NCI-H128 (cell line): ENCODE results near the gene GALE.
"Not testable (repeated sequence)": the region's sequence is repeated elsewhere in the genome, so short reads cannot be mapped to it uniquely, and the experiment has no call there.

ENCODE experiments used
- DNase-seq: peaks from one replicate; lab custom pipeline; 2025; ENCODE audit not compliant: unreplicated experiment; lab: John Stamatoyannopoulos, UW

Gene GALE

DNA sequence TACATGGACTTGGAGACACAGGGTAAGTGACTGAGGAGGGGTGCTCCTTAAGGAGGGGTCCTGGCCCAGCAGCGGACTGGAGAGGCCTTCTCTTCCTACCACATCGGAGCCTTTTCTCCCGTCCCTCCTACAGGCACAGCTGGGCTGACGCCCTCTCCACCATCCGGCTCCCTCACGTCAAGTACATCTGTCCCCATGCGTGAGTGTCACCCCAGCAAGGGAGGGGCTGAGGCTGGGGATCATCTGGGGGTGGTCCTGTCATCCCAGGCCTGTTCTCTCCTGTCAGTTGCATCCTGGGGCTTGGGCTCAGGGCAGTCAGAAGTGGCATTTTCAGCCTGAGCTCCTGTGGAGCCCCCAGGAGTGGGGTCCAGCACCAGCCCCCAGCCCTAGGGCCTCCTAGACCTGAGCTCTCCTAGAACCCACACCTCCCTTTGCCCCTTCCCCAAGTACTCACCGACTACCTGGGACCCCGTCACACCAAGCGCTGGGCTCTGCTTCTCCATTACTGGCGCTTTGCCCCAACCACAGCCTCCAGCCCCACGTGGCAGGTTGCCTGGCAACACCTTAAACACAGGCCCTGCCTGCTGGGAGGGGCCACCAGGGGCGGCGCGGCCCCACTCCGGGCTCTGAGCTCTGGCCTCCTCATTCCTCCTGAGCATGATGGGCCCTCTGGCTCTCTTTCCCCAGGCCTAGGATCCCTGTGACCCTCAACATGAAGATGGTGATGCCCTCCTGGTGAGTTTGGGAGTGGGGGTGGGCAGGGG lies 7.4 kb downstream of the GALE start:
- DNase-seq, result no peak

DNA sequence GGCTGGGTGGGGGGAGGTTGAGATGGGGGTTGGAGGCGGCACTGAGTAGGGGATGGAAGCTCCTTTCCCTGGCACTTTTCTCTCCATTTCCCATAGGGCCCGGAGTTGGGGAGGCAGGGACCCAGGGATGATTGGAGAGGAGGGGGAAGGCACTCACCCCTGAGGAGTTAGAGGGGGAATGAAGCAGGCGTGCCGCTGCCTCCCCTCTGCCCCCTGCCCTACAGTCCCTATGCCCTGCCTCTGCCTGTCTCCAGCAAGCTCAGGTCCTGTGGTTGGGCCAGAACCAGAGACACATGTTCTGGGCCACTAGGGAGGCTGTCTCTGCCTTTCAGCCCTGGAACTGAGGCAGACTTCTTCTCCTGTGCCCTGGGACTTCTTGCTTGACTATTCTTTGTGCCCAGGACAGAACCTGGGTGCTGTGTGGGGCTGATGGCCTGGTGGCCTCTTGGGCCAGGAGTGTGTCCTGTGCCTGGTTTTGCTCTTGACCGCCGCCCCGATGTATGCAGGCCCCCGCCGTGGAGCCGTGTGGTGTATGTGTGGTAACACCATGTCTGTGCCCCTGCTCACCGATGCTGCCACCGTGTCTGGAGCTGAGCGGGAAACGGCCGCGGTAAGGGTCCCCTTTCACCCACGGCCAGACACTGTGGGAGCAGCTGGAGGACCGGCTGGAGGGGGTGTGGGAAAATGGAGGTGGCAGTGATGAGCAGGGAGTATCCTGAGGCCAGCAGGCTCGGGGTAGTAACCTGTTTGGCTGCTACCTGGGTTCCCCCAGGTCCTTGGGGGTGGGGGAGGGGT lies 8.2 kb downstream of the GALE start:
- no peak for DNase-seq

DNA sequence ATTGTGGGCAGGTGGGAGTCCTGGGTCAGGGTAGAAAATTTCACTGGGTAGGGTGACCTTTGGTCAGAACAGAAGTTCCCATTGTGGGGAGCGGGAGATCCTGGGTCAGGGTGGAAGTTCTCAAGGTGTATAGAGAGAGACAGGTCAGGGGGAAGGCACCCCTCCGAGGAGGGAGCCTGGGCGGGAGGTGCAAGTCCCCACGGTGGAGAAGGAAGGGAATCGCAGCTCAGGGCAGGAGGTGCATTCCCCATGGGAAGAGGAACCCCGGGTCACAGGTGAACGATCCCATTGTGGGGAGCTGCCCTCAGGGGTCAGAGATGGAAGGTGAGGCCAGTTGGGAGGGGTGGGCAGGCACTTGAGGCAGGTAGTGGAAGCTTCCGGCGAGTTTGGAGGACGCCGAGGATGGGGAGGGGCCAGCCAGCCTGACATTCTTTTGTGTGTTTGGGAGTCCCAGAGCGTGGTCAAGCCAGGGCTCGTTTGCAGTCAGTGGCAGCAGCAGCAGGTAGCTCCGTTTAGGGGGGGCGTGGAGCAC lies 9.0 kb downstream of the GALE start:
- DNase-seq, result no peak

DNA sequence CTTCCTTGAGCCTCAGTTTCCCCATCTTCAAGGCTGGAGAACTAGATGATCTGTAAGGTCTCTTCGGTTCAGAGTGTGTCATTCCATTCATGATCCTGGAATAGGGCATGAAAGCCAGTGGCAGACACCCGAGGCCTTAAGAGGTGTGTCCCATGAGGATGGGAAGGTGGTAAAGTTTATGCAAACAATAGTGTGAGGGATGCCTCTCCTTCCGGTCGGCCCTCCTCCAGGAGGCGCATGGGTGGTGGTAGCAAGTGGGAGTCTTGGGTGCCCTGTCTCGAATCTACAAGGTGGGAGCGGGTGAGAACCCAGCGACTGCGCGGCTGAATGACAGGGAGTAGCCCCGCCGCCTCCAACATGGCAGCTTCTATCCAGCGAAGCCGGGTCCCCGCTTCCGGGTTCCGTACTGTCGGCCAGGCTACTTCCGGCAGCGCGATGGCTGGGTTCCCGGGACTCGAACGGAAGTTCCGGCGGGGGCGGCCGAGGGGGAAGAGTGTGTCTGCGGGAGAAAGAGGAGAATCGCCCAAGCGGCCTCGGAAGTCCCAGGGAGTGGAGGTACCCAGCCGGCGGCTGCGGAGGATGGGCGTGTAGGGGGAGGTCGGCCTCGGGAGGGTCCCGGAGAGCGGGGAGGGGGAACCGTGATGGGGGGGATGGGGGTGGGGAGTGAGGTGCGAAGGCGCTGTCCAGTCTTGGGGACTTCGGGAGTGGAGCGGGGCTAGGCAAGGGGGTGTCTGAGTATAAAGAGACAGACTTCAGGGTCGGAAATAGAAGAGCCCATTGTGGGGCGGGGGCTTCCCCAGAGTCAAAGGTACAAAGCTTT lies 9.6 kb downstream of the GALE start, which contains the start of gene LYPLA2:
Gene LYPLA2, plus strand, starts transcription at position 450 of the 820 bp plus-strand sequence. CDS start 1,538 bp downstream, outside the sequence.
- DNase-seq, result peak; percentile 89

DNA sequence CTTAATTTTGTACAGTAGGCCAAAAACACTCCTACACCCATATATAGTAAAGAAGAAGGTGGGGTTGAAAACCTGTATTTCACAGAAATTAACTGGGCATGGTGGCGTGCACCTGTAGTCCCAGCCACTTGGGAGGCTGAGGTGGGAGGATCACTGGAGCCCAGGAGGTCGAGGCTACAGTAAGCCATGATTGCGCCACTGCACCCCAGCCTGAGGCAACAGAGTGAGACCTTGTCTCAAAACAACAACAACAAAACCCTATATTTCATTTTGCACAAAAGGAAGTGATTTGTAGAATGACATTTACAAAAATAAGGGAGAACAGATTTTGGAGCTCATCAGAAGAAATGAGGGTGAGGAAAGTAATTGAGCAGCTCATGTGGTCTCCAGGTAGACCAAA lies 11.9 kb downstream of the GALE start:
- DNase-seq, result no peak

DNA sequence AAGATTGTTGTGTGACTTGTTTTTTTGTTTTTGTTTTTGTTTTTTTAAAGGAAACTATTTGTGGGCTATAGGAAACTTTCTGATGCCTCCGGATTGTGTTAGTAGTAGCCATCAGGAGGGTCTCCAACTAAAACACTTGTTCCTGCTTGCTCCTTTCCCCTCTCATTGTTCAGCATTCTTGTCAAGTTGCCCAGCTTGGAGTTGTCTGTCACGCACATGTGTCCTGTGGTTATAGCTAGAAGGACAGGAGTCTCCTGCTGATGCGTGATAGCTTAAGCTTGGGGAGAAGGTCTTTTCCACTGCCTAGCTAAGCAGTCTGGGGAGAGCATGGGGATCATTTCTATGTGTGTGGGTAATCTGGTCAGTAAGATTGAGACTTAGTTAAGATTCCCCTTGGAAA lies 12.9 kb downstream of the GALE start:
- no peak for DNase-seq

DNA sequence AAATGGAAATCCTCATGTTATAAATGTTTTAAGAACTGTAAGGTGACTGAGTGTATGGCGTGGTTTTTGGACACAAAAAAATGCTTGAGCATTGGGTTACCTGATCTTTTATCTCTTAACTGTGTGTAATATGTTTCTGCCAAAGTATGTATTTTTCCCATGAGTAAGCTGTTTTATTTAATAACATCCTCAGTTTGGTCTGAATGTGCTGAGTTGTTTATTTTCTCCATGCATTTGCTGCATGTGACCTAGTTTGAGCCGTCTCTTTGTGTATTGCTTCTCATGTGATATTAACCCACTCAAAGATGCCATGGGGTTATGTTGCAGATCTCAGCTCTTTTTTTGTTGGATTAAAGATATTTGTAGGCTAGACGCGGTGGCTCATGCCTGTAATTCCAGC lies 15.7 kb downstream of the GALE start:
- DNase-seq, result no peak

DNA sequence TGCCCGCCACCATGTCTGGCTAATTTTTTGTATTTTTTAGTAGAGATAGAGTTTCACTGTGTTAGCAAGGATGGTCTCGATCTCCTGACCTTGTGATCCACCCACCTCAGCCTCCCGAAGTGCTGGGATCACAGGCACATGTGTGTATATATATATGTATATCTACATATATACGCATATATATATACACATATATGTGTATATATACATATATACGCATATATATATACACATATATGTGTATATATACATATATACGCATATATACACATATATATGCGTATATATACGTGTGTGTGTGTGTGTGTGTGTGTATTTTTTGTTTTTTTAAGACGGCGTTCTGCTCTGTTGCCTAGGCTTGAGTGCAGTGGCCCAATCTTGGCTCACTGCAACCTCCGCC lies 17.4 kb downstream of the GALE start:
- DNase-seq, result not testable (repeated sequence)

DNA sequence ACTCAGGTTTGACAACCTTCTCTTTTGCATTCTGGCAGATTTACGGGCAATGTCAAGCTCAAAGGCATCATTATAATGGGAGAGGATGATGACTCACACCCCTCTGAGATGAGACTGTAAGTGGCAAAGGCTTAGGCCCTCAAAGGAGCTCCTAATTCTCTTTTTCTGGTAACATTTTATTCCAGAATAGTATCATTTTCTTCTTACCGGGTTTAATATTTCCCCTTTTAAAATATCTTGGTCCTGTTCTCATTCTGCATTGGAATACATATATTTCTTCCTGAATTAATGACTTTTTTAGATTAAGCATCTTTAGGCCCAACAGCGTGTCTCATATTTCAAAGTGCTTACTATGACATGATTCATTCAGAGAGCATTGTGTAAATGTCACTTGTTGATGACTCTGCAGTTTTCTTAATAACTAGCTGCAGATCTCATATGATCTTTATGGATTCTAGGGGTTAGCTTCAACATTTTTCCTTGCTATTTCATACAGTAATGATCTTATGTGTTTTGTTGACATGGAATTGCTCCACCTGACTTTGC lies 20.7 kb downstream of the GALE start:
- DNase-seq, result no peak

DNA sequence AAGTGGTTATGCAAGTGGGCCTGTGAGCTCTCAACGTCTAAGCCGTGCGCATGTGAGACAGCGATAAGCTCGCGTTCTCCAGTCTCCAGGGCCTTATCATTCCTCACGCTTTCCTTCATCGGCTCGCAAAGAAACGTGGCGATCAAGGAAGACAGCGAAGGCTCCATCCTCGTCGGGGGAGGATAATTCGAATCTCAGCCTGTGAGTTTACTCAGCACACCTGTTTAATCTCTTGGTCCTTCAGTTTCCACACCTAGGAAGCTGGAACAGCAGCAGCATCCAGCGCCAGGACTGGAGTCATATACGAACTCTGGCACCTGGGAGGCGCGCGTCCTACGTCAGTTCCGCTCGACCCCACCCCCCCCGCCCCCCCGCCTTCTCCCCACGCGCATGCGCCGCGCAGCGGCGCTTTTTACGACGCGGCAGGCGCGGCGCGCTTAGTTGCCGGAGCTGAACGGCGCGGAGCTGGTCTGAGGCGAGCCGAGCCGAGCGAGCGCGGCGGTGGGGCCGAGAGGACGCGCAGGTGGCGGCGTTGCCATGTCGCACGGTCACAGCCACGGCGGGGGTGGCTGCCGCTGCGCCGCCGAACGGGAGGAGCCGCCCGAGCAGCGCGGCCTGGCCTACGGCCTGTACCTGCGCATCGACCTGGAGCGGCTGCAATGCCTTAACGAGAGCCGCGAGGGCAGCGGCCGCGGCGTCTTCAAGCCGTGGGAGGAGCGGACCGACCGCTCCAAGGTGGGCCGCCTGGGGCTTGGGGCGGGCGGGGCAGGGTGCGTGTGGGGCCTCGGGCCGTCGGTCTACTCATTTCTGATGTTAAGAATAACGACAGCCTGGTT lies 22.4 kb downstream of the GALE start, which contains the start of gene PITHD1:
Gene PITHD1, plus strand, starts transcription at position 440 of the 836 bp plus-strand sequence. Its CDS starts 98 bp downstream, at position 538.
- DNase-seq, result peak; percentile 81

DNA sequence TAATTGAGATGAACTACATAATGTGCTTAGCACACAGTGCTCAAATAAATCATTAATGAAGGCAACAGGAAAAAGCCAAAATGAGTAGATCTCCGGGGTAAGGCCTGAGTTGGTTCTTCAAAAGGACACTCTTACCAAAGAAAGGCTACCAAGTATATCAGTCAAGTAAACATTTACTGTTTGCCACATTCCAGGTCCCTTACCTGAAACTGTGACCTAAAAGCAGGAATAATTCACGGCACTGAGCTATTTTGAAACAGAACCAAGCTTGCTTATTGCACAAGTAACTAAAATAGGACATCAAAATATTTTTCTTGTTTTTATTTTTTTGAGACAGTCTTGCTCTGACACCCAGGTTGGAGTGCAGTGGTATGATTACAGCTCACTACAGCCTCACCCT lies 24.3 kb downstream of the GALE start:
- no peak for DNase-seq

DNA sequence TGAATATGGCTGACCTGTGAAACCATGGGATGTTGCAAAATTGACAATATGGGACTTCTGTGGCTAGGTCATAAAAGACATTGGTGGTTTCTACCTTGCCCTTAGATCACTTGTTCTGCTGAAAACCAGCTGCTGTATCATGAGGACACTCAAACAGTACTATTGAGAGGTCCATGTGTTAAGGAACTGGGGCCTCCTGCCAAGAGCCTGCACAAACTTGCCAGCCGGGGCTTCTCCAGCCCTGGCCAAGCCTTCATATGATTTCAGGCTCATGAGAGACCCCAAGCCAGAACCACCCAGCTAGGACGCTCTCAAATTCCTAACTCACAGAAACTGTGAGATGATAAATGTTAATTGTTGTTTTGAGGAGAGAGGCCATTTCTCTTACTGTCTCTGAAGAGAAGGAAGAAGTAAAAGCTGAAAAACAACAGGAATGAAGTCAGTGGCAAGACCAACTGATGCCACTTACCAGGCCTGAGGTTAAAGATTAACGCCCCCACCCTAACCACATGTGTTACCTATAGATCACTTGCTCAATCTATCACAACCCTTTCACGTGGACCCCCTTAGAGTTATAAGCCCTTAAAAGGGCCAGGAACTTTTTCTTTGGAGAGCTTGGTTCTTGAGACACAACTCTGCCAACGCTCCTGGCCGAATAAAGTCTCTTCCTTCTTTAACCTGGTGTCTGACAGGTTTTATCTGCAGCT lies 26.2 kb downstream of the GALE start:
- DNase-seq, result no peak

DNA sequence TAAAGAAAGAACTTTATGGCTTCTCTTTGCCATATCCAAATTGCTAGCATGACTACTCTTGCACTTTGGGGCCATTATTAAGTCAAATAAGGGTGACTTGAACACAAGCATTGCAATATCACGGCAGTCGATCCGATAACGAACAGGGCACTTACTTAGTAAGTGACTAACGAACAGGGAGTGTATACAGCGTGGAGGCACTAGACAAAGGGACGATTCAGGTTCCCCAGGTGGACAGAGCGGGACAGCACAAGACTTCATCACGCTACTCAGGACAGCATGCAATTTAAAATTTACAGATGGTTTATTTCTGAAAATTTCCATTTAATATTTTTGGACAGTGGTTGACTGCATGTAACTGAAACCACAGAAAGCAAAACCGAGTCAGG lies 27.7 kb downstream of the GALE start:
- DNase-seq, result no peak

DNA sequence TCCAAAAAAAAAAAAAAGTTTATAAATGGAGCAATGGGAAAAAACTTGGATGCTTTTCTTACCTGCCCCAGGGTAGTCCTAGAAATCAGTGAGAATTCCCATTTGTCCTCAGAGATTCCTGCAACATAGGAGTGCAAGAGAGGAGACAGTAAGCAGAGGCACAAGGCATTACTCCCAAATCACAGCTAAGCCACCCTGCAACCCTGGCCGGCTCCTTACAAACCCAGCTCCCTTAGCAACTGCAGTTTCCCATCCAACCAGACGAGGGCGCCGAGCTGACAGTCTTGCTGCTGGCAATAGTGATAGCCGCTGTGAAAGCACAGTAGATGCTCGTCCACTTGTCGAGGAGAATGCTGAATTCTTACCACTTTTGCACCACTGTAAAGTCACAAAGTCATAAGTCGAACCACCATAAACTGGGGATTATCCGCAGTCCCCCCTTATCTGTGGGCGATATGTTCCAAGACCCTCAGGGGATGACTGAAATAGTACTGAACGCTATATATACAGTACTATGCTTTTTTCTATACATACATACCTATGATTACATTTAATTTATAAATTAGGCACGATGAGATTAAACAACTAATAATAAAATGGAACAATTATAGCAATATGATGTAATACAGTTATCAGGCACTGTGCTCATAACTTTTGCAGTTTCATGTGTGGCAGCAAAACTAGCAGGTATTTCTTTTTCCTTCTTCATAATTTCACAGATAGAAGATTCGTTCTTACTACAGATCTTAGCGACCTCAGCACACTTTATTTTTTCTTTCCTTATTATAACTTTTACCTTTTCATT lies 28.3 kb downstream of the GALE start:
- DNase-seq, result peak; percentile 77

DNA sequence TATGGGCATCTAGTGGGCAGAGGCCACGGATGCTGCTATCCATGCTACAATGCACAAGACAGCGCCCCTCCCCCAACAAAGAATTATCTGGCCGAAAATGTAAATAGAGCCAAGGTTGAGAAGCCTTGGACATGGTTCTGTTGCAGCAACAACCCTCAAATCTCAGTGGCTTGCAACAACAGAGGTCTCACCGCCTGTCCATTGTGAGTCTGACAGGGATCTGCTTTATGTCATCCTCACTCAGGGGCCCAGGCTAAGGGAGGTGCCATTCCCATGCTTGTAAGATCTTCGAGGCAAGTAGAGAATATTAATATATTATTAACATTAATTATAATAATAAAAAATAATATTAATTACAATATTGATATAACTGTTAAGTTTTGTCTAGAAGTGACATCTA lies 31.8 kb downstream of the GALE start:
- DNase-seq, result no peak

DNA sequence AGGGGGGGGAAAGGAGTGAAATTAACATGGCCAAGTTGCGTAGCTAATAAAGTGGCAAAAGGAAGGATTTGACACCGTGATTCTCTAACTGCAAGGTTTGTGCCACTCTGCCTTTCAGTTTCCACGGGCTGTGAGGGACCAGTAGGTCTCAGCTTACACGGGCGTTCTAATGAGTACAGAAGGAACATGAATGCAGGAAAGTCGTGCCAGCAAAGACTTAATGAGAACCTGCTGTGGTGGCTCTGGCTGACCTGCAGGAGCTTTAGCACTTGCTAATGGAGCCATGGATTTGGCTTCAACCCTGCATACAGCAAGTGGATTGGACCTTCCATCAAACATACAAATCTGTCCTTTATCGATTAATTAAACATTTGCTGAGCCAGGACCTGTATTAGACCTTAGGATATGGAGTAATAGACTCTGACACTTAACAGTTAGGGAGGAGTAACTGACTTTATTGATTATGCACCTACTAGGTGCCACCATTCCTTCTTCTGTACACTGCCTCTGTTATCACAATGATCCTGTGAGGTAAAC lies 37.4 kb downstream of the GALE start:
- no peak for DNase-seq

DNA sequence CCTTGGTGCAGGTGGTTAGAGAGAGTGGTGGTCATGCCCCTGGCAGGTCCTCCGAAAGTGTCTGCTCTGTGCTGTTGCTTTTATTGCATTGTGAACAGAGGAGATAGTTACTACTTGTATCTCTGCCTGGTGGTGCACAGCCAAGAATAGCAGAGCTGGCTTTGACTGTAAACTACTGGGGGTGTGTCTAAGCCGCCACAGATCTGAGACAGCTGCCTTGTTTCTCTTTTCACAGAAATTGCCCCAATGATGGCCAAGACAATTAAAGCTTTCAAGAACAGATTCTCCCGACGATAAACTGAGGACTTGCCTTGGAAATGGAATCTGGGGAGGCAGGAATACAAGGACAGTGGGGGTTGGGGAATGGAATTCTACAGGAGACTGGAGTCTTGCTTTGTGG lies 41.3 kb downstream of the GALE start:
- DNase-seq, result no peak

DNA sequence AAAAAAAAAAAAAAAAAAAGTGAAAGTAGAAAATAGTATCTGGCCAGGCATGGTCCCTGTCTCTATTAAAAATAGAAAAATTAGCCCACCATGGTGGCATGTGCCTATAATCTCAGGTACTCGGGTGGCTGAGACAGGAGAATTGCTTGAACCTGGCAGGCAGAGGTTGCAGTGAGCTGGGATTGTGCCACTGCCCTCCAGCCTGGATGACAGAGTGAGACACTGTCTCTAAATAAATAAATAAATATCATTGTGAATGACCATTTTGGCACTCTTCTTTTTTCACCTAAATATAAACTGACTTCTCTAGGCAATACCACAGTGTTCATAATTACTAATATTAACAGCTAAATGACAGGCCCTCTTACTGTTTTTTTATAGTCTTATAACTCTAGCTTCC lies 42.7 kb downstream of the GALE start:
- DNase-seq, result no peak
